ENCODE measurements around the gene SLC8A3.

SLC8A3 gene

DNA sequence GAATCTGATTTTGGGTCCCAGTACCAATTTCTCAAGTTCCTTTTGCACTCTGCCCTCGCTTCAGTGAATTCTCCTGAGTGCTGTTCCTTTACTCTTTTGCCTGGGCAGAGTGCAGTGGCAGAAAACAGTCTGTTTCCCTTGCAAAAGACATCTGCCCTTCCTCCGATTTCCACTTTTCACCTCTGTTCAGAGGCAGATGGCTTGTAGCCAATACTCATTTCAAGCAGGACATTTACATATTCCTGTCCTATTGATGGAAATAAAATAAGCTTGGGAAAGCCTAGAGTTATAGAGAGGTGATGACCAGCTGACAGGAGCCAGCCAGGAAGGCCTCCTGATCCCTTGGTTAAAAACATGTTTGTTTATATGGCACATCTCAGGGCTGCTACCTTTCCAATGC lies 111.0 kb downstream of the SLC8A3 start:
- in situ Hi-C loops (cut with HindIII; ENCODE audit: low sequenced_read_pairs): no loop called here

DNA sequence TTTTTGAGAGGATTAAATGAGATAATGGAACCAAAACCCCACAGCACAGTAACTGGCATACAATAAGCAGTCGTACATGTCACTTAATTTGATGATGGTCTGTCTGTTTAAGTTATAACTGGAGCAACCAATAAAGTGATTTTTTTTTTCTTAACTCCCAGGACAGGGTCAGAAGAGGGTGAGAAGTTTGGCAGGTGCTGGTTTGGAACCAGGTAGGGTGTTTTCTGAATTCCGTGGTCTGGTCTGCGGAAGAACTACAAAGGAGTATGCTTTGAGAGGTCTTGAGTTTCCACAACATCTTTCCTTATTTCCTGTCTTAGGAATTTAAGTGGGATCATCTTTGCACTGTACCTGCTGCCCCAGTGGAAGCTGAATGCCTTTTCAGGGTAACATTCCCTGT lies 111.7 kb downstream of the SLC8A3 start:
- in situ Hi-C loops (cut with HindIII; ENCODE audit: low sequenced_read_pairs): no loop called here

DNA sequence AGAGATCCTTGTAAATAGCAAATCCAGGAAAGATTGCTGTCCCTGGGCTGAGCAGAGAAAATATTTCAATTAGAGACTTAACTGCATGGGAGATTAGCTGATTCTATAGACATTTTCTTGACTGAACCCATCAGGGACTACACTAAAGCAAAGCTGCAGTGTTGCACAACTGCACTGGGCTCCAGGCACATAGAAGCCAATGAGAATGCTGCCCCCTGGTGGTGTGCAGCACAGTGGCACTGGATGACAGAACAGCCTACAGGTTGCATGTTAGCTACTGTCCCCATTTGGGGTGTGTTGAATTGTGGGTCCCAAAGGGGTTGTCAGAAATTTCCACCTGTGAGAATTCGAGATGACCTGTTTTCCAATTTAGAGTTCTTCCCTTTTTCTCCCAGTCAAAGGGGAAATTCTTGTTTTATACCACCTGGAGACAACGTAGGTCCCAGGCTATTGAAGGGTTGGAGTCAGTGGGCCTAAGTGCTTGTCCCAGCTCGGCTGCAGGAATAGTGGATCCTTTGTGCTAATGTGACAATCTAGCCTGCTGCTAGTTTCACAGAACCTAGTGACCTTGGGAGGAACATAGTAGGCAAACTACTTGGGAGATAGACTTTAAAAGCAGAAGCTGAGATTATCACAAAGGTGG lies 114.7 kb downstream of the SLC8A3 start:
- in situ Hi-C loops (cut with HindIII; ENCODE audit: low sequenced_read_pairs): no loop called here

DNA sequence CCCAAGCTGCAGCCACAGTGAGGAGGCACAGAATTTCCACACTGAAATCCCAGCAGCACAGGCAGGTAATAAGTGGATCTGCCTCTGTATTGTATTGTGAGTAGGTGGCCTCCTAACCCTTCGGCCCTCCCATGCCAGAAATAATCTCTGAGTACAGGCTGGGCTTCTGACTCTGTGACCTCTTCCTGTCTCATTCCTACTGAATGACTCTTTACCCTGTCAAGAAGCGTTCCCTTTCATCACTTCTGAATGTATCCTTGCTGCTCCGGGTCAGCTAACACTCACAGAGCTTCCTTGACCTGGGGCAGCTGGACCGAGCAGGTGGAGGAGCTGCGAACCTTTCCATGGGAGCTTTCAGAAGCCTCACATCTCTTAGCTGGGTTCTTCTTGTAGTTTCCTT lies 119.6 kb downstream of the SLC8A3 start:
- in situ Hi-C loops (cut with HindIII; ENCODE audit: low sequenced_read_pairs): no loop called here

DNA sequence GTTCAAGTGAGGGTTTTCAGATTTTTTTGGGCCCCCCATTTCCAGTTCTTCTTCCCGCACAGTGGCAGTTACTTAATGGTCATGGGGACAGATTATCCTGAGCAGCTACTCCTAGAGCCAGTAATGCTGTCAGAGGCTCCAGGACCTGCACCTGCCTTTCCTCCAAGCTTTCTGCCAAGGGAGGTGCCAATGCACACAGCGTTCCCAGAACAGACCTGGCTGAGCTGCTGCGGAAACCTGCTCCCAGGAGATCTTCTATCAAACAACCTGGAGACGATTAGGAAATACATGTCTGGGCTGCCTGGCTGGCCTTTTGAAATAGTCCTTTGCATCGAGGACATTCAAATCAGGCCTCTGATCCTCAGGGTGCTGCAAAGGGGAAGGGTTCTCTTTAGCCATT lies 120.9 kb downstream of the SLC8A3 start:
- in situ Hi-C loops (cut with HindIII; ENCODE audit: low sequenced_read_pairs): no loop called here

DNA sequence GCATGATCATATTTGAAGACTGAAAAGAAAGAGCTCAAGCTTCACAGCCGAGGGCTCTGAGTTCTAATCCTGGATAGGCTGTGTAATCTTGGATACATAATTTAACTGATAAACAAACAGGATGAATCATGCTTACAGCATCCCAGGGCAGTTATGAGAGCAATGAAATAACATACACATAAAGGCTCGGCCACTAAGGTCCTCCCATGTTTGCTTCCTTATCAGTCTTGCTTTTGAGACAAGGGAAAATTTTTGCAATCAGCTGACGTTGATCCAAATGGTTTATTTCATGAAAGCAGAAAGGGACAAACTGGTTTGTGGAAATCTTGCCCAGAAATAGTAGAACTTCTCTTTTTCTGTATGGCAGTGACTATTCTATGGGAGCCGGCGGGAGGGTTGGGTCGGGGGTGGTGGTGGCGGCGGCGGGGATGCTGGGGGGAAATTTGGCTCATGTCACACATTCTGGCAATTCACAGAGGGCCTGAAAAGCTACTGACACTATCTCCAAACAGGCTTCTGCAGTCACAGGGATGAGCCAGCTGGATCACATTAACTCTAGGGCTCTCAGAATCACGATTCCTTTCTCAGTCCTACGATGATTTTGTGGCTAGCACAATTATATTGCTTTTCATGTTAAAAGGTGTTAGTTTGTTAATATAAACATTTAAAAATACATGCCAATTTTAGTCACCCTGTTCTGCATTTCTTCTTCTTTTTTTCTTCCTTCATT lies 124.5 kb downstream of the SLC8A3 start:
- in situ Hi-C loops (cut with HindIII; ENCODE audit: low sequenced_read_pairs): no loop called here

DNA sequence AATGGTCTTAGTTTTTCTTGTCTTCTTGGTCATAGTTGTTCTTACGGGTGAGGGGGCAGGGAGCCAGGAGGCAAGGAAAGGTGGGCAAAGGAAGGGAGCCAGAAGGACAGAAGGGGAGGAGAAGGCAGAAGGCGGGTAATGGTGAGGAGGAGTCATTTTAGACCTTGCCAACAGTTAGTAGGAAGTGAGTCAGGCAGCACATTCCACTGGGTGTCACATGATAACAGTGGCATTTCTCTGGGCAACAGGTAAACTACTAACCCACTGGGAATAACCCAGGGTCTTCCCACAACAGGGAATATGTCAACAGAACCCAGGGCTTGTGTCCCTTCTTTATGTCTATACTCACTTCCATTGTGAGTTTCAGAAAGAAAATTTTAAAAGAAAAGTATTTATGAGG lies 127.6 kb downstream of the SLC8A3 start:
- in situ Hi-C loops (cut with HindIII; ENCODE audit: low sequenced_read_pairs): no loop called here

DNA sequence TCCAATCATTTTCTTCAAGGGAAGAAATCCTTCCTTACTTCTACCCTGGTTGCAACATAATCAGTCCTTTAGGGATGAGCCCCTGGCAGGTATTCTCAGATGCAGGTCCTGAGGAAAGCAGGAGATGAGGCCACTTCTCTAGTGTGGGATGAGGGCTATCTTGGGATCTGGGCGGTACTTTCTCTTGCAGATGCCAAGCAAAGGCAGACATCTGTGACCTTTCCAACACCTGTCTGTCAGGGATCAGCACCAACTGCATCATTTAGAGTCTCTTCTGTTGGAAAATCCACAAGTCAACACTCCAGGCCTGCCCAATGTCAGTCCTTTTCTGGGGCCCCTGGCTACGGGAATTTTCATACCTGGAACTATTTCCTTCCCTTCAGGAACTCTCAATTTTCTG lies 129.2 kb downstream of the SLC8A3 start:
- in situ Hi-C loops (cut with HindIII; ENCODE audit: low sequenced_read_pairs): no loop called here

DNA sequence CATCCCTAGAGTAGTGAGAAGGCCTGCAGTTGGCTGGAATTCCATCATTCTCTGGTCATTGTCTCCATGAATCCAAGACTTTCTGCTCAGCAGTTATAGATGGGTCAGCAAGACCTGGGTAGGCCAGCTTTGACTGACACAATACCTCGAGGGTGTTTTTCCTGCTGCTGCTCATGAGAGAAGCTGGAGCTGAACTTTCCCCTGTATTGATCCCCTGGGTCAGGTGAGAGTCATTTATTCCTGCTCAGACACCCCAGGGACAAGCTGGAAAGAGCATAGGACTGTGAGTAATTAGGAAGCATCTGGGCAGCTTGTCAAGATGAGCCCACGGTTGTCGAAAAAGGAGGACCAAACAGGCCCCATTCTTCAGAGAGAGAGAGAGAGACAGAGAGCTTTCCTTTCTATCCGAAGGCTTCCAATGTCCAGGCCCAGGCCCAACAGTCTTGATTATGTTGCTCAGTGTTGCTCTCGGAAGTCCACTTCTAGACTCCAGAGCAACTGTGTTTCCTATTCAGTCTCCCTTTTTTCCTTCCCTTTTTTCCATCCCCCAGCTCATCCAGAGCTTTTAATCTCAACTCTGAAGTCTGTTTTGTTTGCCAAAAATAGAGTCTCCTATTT lies 131.1 kb downstream of the SLC8A3 start:
- in situ Hi-C loops (cut with HindIII; ENCODE audit: low sequenced_read_pairs): no loop called here

DNA sequence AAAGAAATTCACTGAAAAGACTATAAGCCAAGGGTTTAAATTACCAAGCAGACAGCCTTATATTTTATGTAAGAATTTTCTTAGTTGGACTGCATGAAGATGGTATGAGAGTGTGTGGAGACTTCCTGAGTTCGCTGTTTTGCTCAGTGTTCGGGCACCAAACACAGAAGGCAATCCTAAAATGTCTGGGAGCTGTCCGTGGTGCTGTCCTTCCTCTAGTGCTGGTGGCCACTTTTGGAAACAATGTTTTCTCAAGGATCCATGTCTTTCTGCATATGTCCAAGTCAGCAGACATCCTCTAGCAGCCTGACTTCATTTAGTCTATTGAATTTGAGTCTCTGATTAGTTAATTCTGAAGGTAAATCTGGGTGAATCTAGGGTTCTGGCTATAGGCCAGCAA lies 135.8 kb downstream of the SLC8A3 start:
- in situ Hi-C loops (cut with HindIII; ENCODE audit: low sequenced_read_pairs): no loop called here

DNA sequence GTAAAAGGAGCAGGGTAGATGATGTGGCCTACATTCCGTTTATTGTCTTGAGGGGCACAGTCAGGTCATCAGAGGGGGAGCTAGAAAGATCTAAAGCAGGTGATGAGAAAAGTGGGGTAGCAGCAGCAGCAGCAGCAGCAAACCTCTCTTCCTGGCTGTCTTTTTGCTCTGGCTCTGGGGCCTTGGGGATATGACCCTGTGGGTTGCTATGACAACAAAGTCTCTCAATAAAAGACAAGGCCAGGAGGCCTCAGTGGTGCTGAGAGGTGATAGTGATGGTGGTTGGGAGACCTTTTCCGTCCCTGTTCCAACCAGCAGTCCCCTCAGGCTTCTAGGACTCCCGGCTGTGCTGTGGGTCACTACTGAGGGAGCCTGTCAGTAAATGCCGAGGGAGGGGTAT lies 138.6 kb downstream of the SLC8A3 start:
- in situ Hi-C loops (cut with HindIII; ENCODE audit: low sequenced_read_pairs): no loop called here

DNA sequence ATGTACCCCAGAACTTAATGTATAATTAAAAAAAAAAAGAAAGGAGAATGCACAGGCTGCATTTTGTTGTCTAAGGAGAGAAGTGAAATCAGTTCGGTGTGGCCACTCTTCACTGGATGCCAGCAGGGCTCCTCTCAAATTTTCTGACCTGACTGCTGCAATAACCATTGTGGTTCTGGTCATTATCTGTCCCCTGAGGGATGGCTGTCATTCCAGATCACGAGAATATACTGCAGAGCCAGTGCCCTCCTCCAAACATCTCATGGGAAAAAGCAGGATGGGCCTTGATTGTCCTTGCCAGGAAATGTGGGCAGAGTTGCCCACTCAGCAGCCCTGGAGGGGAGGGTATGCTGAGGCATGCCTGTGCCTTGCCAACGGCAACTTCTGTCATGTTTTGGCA lies 139.1 kb downstream of the SLC8A3 start:
- in situ Hi-C loops (cut with HindIII; ENCODE audit: low sequenced_read_pairs): no loop called here

DNA sequence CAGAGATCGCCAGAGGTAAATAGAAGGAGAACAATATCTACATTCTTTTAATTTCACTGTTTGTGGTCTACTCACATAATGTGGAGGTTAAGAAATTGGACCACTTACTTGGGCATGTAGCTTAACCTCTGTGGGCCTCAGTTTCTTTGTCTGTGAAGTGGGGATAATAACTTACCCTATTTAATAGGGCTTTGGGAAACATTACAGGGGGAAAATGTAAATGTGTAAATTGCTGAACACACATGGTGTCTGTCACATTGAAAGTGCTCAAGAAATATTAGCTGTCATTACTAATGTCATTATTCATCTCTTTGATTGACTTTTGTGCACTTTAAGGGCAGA lies 140.5 kb downstream of the SLC8A3 start:
- in situ Hi-C loops (cut with HindIII; ENCODE audit: low sequenced_read_pairs): no loop called here

DNA sequence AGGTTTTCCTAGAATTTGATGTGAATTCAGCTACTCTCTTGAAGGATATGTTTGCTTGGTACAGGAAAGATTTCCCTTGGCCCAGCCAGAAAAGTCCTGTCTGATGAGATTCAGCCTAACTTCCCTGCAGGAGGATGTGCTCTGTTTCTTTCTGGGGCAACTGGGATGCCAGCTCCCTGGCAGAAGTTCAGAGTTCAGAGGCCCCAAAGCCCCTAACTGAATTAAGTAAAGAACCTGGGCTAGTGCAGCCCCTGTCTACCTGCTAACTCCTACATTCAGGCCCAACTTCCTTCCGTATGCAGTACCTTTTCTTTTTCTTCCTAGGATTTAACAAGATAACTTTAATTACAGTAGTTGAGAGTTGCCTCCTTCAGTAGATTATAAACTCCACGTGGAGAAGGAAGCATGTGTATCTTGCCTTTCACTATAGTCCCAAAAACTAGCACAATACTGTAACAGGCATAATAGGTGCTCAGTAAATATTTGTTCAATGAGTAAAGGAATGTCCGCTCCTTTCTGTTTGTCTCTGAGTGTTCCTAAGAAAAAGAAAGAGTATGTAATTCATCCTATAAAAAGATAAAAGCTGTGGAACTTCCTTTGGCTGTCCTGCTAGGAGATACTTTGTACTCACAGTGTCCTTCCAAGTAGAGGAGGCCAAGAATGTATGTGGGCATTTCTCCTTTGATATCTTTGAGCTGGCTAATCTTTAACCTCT lies 141.0 kb downstream of the SLC8A3 start:
- in situ Hi-C loops (cut with HindIII; ENCODE audit: low sequenced_read_pairs): no loop called here

DNA sequence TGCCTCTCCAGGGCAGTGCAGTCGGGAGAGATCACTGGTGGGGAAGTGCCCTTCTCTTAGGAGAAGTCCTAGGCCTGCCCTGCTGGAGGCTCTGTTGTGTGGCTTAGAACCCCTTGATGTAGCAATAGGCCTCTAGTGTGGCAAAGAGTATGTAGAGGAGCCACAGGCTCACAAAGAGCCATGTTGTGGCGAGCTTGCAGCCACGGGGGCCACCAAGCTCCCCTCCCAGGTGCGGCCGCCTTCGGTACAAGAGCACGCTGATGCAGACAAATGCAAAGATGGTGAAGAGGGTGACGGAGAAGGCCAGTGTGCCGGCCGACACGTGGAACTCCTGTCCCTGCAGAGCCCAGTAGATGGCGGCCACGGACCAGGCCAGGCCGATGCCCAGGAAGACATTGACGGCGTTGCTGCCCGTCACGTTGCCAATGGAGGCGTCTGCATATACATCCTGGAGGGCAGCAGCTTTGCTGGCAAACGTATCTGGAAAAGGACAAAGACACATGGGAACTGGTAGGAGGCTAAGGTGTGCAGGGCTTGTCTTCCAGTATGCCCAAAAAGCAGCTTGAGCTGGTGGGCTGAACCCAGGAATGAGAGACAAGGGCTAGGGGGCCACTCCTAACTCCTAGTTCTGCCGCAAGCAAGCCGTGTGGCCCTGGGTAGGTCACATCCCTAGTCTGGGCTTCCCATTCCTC lies 142.8 kb downstream of the SLC8A3 start:
- in situ Hi-C loops (cut with HindIII; ENCODE audit: low sequenced_read_pairs): no loop called here

DNA sequence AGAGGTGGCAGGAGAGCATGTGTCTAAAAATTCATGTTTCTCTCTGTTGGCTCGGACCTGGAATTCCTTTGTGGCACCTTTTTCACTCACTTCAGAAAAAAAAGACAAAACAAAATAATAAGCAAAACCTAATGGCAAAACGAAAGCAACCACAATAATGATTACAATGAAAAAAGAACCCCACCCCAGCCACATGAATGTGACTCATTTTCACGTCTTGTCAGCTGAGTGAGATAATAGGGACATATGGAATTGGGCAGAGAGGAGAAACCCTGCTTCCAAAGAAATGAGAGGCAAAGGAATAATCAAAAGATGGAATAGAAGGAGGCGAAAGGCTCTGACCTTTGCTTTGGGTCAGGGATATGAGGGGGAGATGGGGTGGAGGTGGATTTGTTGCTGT lies 143.4 kb downstream of the SLC8A3 start:
- in situ Hi-C loops (cut with HindIII; ENCODE audit: low sequenced_read_pairs): no loop called here

DNA sequence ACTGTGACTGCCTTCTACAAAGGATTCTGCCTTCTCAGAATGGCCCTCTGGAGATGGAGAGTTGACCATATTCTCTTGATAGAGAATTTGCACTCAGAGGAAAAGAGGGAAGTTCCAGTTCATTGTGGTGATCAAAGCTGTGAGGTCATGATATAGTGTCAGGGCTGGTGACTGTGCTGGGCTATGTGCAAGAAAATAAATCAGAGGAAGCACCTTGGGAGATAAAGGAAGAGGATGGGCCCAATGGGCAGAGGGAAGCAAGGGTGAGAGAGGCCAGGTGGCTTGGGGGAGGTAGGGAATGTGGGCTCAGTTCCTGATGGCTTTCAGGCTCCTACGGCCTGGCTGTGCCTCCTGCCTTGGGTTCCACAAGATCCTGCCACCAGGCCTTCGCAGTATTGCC lies 145.8 kb downstream of the SLC8A3 start:
- in situ Hi-C loops (cut with HindIII; ENCODE audit: low sequenced_read_pairs): no loop called here

DNA sequence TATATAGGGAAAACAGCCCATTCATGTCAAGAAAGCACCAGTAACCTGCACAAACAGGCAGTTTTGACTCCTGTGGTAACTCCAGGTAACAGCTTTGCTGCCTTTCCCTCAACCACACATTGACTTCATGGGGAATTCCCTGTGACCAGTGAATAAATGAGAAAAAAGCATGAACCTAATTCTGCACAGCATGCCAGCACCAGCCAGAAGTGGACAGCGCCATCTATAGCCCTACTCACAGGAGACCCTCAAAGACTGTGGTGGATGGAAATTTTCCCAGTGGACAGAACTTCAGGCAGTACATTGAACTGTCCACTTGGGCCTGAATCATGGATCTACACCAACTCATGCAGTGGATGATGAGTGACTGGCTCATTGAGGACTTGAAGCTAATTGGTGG lies 152.1 kb downstream of the SLC8A3 start:
- in situ Hi-C loops (cut with HindIII; ENCODE audit: low sequenced_read_pairs): no loop called here

DNA sequence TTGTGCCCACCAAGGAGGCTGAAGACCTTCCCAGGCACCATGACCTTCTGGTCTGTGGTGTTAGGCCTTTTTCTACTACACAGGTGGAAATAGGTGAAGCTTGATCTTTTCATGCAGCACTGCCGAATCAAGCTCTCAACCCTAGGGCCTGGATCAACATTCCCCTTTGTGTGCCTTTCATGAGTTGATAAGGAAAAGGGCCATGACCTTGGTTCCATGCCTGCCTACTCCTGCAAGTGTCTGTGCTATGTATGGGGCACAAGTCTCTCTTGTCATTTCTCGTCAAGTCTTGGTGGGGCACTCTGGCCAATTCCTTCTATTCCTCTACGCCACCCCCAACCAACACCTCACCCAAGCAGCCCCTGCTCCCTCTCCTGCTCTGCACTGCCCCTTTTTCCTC lies 154.5 kb downstream of the SLC8A3 start:
- in situ Hi-C loops (cut with HindIII; ENCODE audit: low sequenced_read_pairs): no loop called here

DNA sequence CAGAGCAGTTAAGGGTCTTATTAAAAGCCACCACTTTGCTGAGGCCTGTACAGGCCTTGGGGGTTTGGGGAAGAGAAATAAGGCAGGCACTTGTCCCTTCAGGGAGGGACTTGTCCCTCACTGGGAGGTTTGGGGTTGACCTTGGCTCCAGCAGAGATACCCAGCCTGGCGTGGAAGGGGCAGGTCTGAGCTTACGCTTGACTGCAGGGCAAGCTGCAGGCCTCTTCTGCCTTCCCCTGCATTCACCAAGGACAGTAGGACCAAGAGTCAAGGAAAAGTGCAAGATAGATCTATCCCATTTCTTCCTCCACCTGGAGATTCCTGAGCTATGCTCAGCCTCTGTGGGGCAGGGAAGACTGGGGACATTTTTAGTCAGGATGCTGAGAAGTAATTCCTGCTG lies 155.2 kb downstream of the SLC8A3 start:
- in situ Hi-C loops (cut with HindIII; ENCODE audit: low sequenced_read_pairs): no loop called here

DNA sequence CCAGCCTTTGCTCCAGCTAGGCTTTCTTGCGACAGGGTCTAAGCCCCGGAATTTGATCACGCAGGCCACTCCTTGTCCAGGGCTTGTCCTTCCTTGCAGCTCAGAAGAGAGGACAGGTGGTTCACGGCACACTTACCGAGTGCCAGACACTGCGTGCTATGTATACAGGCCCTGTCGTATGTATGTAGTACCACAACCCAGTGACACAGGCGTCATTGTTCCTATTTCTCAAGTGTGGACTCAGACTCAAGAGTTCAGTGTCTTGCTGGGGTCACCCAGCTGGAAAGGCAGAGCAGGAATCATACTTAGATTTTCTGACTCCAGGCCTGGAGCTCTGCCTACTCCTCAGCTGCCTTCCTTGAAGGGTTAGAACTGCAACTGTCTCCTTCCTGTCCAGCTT lies 155.6 kb downstream of the SLC8A3 start:
- in situ Hi-C loops (cut with HindIII; ENCODE audit: low sequenced_read_pairs): no loop called here

Data from endothelial cell of hepatic sinusoid (primary cell).